Measurements from ENCODE around the gene HSPA14. TPM values are rescaled to one million over a fixed set of nuclear protein-coding genes. Genes with fewer than 3 reads are reported as not detected.

Gene HSPA14
- total RNA-seq, 1 experiment from 2014 or later, result 17.5 TPM

DNA sequence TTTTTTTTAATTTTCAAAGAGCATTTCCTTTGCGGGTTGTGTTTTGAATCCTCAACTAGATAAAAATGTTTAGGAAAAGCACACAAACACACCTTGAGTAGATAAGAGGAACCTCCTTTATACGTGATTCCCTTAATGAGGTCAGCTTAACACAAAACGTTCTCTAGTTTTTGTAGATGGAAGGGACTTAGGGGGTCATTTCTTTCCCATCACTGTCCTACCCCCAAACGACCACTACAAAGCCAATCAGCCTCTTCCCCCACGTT is 41.8 kb downstream of the HSPA14 start:
- no peak for DNase-seq
- Histone ChIP-seq H3K9ac (ENCODE audit: low read length) (peak overlapping the region; percentile 90), H3K36me3 (ENCODE audit: low read depth, low read length) (no peaks in the 10 kb centered on the region), H3K4me3 (ENCODE audit: low read length) (peak overlapping the region; percentile 86), H3K4me1 (ENCODE audit: insufficient read depth, low read length) (peaks cover 15% of the 10 kb centered on the region), H2AFZ (ENCODE audit: low read length) (no peak overlapping the region), H3K9me2 (replicated peaks; ENCODE audit: low read length) (no peaks in the 10 kb centered on the region), H3K79me2 (ENCODE audit: low read length) (peaks cover 77% of the 10 kb centered on the region), H3K27me3 (ENCODE audit: low read length) (no peaks in the 10 kb centered on the region), H4K20me1 (ENCODE audit: low read length) (peaks cover 10% of the 10 kb centered on the region; the same call in 1 of the 2 replicates), H3K27ac (ENCODE audit: low read length) (no peak overlapping the region), H3K4me2 (ENCODE audit: low read length) (peak overlapping the region; percentile 94), H3F3A (ENCODE audit: low read length, unreplicated experiment) (no peaks in the 10 kb centered on the region), H3K9me3 (ENCODE audit: low read length) (no peaks in the 10 kb centered on the region)
- no TSS peak for BruUV-seq (replicated peaks)
- POLR2A ChIA-PET (ENCODE audit: unreplicated experiment), result no interaction called here
- intact Hi-C loops (cut with micrococcal nuclease), result loop anchor here (5.0 kb wide), 1 partner anchor 72 kb away; the partner anchor contains the start of gene DCLRE1C
- CTCF ChIA-PET, result no interaction called here
- no peak for ATAC-seq
- no peak for TF ChIP-seq EZH2 (IDR thresholded peaks at IDR 0.05; ENCODE audit: low read length, unreplicated experiment)
- TF ChIP-seq, protein P1, sequence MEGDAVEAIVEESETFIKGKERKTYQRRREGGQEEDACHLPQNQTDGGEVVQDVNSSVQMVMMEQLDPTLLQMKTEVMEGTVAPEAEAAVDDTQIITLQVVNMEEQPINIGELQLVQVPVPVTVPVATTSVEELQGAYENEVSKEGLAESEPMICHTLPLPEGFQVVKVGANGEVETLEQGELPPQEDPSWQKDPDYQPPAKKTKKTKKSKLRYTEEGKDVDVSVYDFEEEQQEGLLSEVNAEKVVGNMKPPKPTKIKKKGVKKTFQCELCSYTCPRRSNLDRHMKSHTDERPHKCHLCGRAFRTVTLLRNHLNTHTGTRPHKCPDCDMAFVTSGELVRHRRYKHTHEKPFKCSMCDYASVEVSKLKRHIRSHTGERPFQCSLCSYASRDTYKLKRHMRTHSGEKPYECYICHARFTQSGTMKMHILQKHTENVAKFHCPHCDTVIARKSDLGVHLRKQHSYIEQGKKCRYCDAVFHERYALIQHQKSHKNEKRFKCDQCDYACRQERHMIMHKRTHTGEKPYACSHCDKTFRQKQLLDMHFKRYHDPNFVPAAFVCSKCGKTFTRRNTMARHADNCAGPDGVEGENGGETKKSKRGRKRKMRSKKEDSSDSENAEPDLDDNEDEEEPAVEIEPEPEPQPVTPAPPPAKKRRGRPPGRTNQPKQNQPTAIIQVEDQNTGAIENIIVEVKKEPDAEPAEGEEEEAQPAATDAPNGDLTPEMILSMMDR (conservative IDR thresholded peaks at IDR 0.05; ENCODE audit: low read depth, low read length), result no peak
- no peak for TF ChIP-seq EZH2phosphoT487 (IDR thresholded peaks at IDR 0.05; ENCODE audit: borderline replicate concordance, low read length)

DNA sequence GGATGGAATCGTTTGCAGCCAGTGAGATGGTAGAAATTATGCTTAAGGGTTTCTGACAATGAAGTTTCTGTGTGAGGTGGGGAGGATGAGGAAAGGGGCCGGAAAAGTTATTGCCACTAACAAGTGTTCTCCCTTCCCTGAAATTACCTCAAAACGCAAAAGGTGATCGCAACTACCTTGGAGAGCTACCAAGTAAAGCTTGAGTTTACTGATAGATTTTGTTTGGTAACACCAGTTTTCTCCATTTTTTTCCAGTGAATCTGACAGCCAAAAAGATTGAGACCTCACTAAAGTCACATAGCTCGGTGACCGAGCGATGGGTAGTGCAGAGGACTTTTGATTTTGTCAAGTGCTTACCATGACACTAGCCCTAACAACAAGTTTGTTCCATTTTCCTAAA is 42.1 kb downstream of the HSPA14 start:
- ChIA-PET CTCF (no interaction called here), POLR2A (ENCODE audit: unreplicated experiment) (no interaction called here)
- H2AFZ ChIP-seq (ENCODE audit: low read length), result no peak overlapping the region
- no peaks in the 10 kb centered on the region for H3K9me2 ChIP-seq (replicated peaks; ENCODE audit: low read length)
- H3F3A ChIP-seq (ENCODE audit: low read length, unreplicated experiment), result no peaks in the 10 kb centered on the region
- no peaks in the 10 kb centered on the region for H3K36me3 ChIP-seq (ENCODE audit: low read depth, low read length)
- H3K4me3 ChIP-seq (ENCODE audit: low read length), result peak overlapping the region; percentile 86
- peaks cover 15% of the 10 kb centered on the region for H3K4me1 ChIP-seq (ENCODE audit: insufficient read depth, low read length)
- no peak overlapping the region for H3K27ac ChIP-seq (ENCODE audit: low read length)
- TSS peak; percentile 46 for BruUV-seq (replicated peaks)
- H3K9me3 ChIP-seq (ENCODE audit: low read length), result no peaks in the 10 kb centered on the region
- H3K79me2 ChIP-seq (ENCODE audit: low read length), result peaks cover 81% of the 10 kb centered on the region
- H3K4me2 ChIP-seq (ENCODE audit: low read length), result peak overlapping the region; percentile 94
- DNase-seq (peak; percentile 18), ATAC-seq (no peak)
- H3K27me3 ChIP-seq (ENCODE audit: low read length), result no peaks in the 10 kb centered on the region
- TF ChIP-seq EZH2phosphoT487 (IDR thresholded peaks at IDR 0.05; ENCODE audit: borderline replicate concordance, low read length), result no peak
- TF ChIP-seq, protein P1 (conservative IDR thresholded peaks at IDR 0.05; ENCODE audit: low read depth, low read length), result no peak
- no peak for TF ChIP-seq EZH2 (IDR thresholded peaks at IDR 0.05; ENCODE audit: low read length, unreplicated experiment)
- peak overlapping the region; percentile 90 for H3K9ac ChIP-seq (ENCODE audit: low read length)
- intact Hi-C loops (cut with micrococcal nuclease), result loop anchor here (5.0 kb wide), 1 partner anchor 72 kb away; the partner anchor contains the start of gene DCLRE1C
- H4K20me1 ChIP-seq (ENCODE audit: low read length), result peaks cover 10% of the 10 kb centered on the region; the same call in 1 of the 2 replicates

DNA sequence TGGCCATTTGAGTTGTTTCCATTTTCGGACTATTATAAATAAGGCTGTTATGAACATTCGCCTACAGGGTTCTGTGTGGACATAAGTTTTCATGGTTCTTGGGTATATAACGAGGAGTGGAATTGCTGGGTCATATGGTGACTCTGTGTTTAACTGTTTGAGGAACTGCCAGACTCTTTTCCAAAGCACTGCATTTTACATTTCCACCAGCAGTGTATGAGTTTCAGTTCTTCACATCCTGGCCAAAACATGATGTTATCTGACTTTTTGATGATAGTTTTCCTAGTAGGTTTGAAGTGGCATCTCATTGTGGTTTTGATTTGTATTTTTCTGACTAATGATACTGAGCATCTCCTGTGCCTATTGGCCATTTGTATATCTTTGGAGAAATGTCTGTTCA is 46.0 kb downstream of the HSPA14 start:
- no peaks in the 10 kb centered on the region for H3K27me3 ChIP-seq (ENCODE audit: low read length)
- no peaks in the 10 kb centered on the region for H3F3A ChIP-seq (ENCODE audit: low read length, unreplicated experiment)
- H4K20me1 ChIP-seq (ENCODE audit: low read length), result peaks cover 10% of the 10 kb centered on the region; the same call in 1 of the 2 replicates
- H3K9me2 ChIP-seq (replicated peaks; ENCODE audit: low read length), result no peaks in the 10 kb centered on the region
- TF ChIP-seq EZH2phosphoT487 (IDR thresholded peaks at IDR 0.05; ENCODE audit: borderline replicate concordance, low read length) (no peak), EZH2 (IDR thresholded peaks at IDR 0.05; ENCODE audit: low read length, unreplicated experiment) (no peak)
- TF ChIP-seq, protein P1 (conservative IDR thresholded peaks at IDR 0.05; ENCODE audit: low read depth, low read length), result no peak
- CTCF ChIA-PET, result no interaction called here
- H3K27ac ChIP-seq (ENCODE audit: low read length), result no peak overlapping the region
- H3K79me2 ChIP-seq (ENCODE audit: low read length), result peaks cover 90% of the 10 kb centered on the region
- no peaks in the 10 kb centered on the region for H3K9me3 ChIP-seq (ENCODE audit: low read length)
- no peak overlapping the region for H2AFZ ChIP-seq (ENCODE audit: low read length)
- H3K36me3 ChIP-seq (ENCODE audit: low read depth, low read length), result no peaks in the 10 kb centered on the region
- no peak overlapping the region for H3K4me2 ChIP-seq (ENCODE audit: low read length)
- POLR2A ChIA-PET (ENCODE audit: unreplicated experiment), result no interaction called here
- peaks cover 8% of the 10 kb centered on the region for H3K4me1 ChIP-seq (ENCODE audit: insufficient read depth, low read length)
- DNase-seq (no peak), ATAC-seq (no peak)
- H3K4me3 ChIP-seq (ENCODE audit: low read length), result no peak overlapping the region
- BruUV-seq (replicated peaks), result no TSS peak
- intact Hi-C loops (cut with micrococcal nuclease), result loop anchor here (5.0 kb wide), 1 partner anchor 68 kb away; the partner anchor contains the start of gene DCLRE1C
- no peak overlapping the region for H3K9ac ChIP-seq (ENCODE audit: low read length)
